Measurements from ENCODE around the gene DOP1A. TPM values are rescaled to one million over a fixed set of nuclear protein-coding genes. Genes with fewer than 3 reads are reported as not detected.
"Not testable (repeated sequence)": the region's sequence is repeated elsewhere in the genome, so short reads cannot be mapped to it uniquely, and the experiment has no call there.

Gene DOP1A
- total RNA-seq, 2 donors from 2014 or later = 20.5 to 21.3 TPM

GRCh38 chr6:83188501-83188900 lies 121.0 kb downstream of the DOP1A start:
- intact Hi-C loops (cut with DNase I) = no loop called here
- no peak for DNase-seq (ENCODE audit: low spot score)

DNA sequence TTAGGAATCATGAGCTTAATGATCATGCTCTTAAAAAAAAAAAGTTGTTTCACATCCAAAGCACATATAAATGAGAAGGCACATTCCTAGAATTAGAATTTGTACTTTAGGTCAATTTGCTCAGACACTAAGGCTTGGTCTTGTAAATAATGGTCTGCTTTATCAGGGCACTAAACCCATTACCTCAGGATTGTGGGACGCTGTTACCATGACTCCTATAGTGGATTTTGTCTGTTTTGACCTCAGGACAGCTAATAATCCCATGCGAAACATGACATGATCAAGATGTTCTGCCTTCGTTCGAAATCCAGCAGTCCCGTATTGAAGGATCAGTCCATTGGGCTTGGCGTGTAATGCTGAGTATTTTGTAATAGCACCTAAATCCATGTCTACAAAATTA lies 123.2 kb downstream of the DOP1A start:
- intact Hi-C loops (cut with DNase I) = no loop called here
- DNase-seq (ENCODE audit: low spot score) = no peak

GRCh38 chr6:83191974-83192373 lies 124.5 kb downstream of the DOP1A start:
- DNase-seq (ENCODE audit: low spot score); intact Hi-C loops (cut with DNase I): not testable (repeated sequence)

DNA sequence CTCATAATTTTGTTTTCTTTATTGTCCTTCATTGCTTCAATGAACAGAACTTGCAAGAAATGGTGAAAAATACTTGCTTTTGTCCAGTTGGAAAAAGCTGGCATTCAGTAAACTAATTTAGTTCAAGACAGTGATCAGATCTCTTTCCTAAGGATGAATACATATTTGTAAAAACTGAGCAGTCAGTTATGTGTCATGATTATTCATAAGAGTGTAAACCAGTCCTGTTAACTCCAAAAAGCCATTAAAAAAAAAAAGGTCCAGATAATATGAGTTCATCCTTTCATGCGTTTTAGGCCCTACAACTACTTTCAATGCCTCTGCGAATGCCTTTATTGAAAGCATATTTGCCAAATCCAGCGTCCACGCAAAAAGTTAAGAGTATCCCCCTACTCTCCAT lies 125.0 kb downstream of the DOP1A start:
- no peak for DNase-seq (ENCODE audit: low spot score)
- intact Hi-C loops (cut with DNase I) = no loop called here

DNA sequence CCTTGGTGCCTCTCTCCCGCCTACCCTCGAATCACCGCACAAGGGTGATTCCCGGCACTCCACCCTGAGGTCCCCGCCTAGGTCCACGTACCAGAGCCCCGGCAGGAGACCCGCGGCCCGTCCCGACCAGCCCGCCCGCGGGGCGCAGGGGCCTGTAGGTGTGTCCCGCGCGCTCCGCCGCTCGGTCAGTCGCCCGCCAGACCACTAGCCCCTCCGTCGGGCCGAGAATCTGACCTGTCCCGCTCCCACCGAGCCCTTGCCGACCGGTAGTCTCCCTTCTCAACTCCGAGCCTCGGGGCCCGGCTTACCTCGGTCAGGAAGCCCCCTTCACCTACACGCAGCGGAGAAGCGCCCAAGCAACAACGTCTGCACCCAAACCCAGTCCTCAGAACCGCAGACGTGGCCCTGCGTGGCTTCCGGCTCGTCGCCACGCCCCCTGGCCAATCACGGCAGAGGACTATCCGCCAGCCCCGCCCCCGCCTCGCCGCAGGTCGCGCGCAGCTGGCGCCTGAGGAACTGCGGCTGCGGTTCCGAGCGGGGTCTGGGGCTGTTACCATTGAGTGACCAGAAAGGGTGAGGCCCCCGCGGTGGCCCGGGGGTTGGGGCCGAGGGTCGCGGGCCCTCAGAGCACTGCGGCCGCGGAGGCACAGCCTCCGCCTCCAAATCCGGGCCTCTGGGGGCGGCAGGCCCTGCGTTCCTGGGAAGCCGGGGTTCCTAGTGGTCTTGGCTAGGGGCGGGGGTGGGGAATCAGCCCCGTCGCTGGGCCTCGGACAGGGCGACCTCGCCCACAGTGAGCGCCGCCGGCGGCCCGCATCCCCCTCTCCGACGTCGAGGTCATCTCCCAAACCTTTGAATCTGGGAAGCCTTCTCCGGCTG lies 125.6 kb downstream of the DOP1A start, which contains the start of the genes PGM3 and RWDD2A:
Gene PGM3 (minus strand): TSS at position 395 of the 876 bp plus-strand sequence. CDS start 2,253 bp downstream, outside the sequence.
Gene RWDD2A (plus strand): TSS at position 487 of the 876 bp plus-strand sequence. CDS start 1,095 bp downstream, outside the sequence.
- DNase-seq (ENCODE audit: low spot score) = peak; percentile 97
- intact Hi-C loops (cut with DNase I) = no loop called here

- intact Hi-C loops (cut with DNase I) = no loop called here
- peak; percentile 84 for DNase-seq (ENCODE audit: low spot score)
Measured at GRCh38 chr6:83193747-83194566, 126.5 kb downstream of the DOP1A start.

DNA sequence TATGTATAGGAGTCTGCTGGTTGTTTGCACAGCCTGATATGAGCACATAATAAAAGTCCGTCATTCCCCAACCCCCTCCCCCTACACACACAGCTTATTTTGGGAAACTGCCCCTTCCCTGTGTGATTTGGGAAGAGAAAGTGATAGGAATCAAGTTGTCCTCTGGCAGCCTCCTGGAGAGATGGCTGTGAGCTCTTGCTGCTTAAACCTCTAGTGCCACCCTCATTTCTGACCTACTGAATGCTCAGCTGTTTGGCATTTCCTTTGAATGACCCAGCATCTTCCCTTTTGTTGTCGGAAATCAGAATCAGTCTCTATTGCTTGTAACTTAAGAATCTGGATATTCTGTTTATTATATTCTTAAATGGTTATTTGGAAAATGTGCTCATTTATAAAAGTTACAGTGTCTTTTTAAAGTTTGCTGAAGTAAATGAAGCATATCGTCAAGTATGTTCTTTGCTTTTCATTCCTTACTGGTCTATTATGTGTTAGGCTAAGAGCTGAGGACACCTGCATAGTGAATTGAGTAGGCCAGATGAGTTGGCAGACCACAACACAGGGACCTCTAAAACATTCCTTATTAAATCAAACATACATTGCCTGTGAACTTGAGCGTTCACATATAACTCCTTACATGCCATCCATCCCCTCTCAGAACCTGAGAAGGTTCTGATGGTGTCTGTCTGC lies 131.2 kb downstream of the DOP1A start:
- intact Hi-C loops (cut with DNase I) = no loop called here

DNA sequence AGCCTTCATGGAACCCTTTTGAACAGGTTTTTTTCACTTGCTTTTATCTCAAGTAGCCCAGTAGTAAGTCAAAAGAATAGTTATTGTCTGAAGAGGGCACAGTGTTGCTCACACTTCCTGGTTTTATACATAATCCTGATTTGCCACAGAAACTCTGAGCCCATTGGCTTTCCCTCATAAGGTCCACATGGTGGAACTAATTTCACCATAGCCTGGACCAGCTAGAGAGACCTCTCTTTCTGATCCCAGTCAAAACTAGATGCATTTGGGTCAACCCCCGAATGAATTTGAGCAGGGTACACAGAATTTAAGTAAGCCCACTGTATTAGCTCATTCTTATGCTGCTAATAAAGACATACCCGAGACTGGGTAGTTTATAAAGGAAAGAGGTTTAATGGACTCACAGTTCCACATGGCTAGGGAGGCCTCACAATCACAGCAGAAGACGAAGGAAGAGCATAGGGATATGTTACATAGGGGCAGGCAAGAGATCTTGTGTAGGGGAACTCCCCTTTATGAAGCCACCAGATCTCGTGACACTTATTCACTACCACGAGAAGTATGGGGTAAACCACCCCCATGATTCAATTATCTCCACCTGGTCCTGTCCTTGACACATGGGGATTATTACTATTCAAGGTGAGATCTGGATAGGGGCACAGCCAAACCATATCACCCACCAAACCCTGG lies 131.8 kb downstream of the DOP1A start:
- no peak for DNase-seq (ENCODE audit: low spot score)
- intact Hi-C loops (cut with DNase I) = no loop called here

More for the DNA sequence above, 131.2 kb downstream of the DOP1A start:
- DNase-seq (ENCODE audit: low spot score) = no peak

GRCh38 chr6:83199863-83200225 lies 132.4 kb downstream of the DOP1A start:
- no peak for DNase-seq (ENCODE audit: low spot score)
- intact Hi-C loops (cut with DNase I) = no loop called here

DNA sequence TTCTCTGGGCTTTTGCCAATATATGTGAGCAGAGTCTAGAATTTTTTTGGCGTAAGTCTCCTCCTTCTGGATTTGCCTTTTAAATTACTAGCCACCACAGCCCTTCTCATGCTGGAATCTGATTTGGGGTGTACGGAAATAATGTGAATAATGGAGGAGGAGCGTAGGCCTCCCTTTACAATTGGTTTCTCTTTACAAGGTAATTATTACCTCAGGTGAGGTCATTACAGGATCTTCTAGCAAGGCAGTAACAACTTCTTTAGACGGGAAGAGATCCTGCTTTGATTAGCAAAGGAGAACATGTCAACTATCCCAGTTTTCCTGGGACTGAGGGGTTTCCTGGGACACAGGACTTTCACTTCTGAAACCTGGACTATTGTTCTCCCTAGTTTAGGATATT lies 134.6 kb downstream of the DOP1A start:
- DNase-seq (ENCODE audit: low spot score) = no peak
- intact Hi-C loops (cut with DNase I) = no loop called here

- intact Hi-C loops (cut with DNase I) = no loop called here
Measured at GRCh38 chr6:83215131-83216047, 147.9 kb downstream of the DOP1A start.

DNA sequence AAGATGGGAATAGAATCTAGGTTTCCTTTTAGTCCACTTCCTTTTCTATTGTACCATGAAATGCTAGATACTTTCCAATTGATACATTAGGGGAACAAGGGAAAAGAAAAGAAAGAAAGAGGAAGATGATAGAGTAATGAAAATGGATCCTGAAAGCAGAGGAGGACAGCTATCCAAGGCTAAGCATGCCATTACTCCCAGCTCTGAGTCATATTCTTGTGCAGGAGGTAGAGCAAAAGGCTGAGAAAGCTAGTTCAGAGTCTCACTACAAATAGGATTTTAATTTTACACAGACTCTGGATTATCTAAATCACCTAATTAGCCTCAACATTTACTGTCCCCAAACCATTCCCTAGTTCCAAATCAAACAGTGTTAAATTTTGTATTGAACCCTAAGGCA lies 149.3 kb downstream of the DOP1A start:
- intact Hi-C loops (cut with DNase I) = no loop called here
- DNase-seq (ENCODE audit: low spot score) = no peak

More at GRCh38 chr6:83215131-83216047, 147.9 kb downstream of the DOP1A start:
- no peak for DNase-seq (ENCODE audit: low spot score)

Other genes with a start within 250 kb of the DOP1A start
- gene UBE3D, start 1.8 kb upstream of the DOP1A start, total RNA-seq = 1 to 10 TPM; 3.6 TPM
- 10 to 100 TPM; 39.6 to 44.2 TPM for gene PGM3, start 125.6 kb downstream of the DOP1A start, total RNA-seq
- 1 to 10 TPM; 3.8 to 4.7 TPM for gene RWDD2A, start 125.7 kb downstream of the DOP1A start, total RNA-seq

Measured in posterior vena cava (tissue), 2 donors.